Osteoblast (primary cell): ENCODE results near the gene OSTN. TPM values are rescaled to one million over a fixed set of nuclear protein-coding genes. Genes with fewer than 3 reads are reported as not detected.

ENCODE experiments used
- DNase-seq: peaks from one replicate; pipeline ENCODE4 v3.0.0; 2011; ENCODE audit warnings: low spot score, mixed read lengths; ENCODE audit not compliant: insufficient read length; ENCODE audit errors: missing footprints
- H2AFZ ChIP-seq: 2 replicates; pipeline ENCODE4 v1.6.0; 2011; ENCODE audit warnings: mild to moderate bottlenecking, low read length
- H3K27ac ChIP-seq: 2 replicates; pipeline ENCODE4 v1.5.1; 2011; ENCODE audit warnings: mild to moderate bottlenecking, low read depth, low read length, moderate library complexity
- H3K27me3 ChIP-seq: 2 replicates; pipeline ENCODE4 v1.6.0; 2012; ENCODE audit warnings: mild to moderate bottlenecking, control low read depth, inconsistent platforms, low read length, moderate library complexity; ENCODE audit not compliant: insufficient read depth
- H3K36me3 ChIP-seq: 2 replicates; pipeline ENCODE4 v1.5.1; 2011; ENCODE audit warnings: mild to moderate bottlenecking, low read length, control low read depth, moderate library complexity; ENCODE audit not compliant: insufficient read depth
- H3K4me1 ChIP-seq: 2 replicates; pipeline ENCODE4 v1.5.1; 2011; ENCODE audit warnings: mild to moderate bottlenecking, low read length, control low read depth, moderate library complexity; ENCODE audit not compliant: insufficient read depth
- H3K4me2 ChIP-seq: 2 replicates; pipeline ENCODE4 v1.6.0; 2011; ENCODE audit warnings: mild to moderate bottlenecking, low read length; ENCODE audit not compliant: insufficient read depth
- H3K4me3 ChIP-seq: fragments of 200-600 bp; sonication (generic); 3 replicates; pipeline ENCODE4 v1.5.1; 2012; ENCODE audit warnings: mild to moderate bottlenecking, low read length, inconsistent platforms; ENCODE audit not compliant: insufficient read depth
- H3K79me2 ChIP-seq: 2 replicates; pipeline ENCODE4 v1.6.0; 2012; ENCODE audit warnings: mild to moderate bottlenecking, low read length, control low read depth, inconsistent platforms; ENCODE audit not compliant: insufficient read depth
- H3K9me3 ChIP-seq: 2 replicates; pipeline ENCODE4 v1.5.1; 2011; ENCODE audit warnings: low read depth, low read length, control low read depth
- H4K20me1 ChIP-seq: 2 replicates; pipeline ENCODE4 v1.6.0; 2012; ENCODE audit warnings: mild to moderate bottlenecking, low read length, control low read depth; ENCODE audit not compliant: insufficient read depth
- total RNA-seq: library from RNA; depleted of rRNA; stranded (reverse); fragments of >200 nt; gene quantifications from 2 replicates; pipeline ENCODE4 v1.2.3, GENCODE V29; 2012
- TF ChIP-seq, protein P1 (sequence below): IDR thresholded peaks from 2 replicates; pipeline ENCODE4 v1.5.1; 2011; ENCODE audit warnings: mild to moderate bottlenecking, low read depth, low read length, moderate library complexity; ENCODE audit errors: extremely low read depth

The OSTN gene
- total RNA-seq, 1 donor: under 0.01 TPM

DNA sequence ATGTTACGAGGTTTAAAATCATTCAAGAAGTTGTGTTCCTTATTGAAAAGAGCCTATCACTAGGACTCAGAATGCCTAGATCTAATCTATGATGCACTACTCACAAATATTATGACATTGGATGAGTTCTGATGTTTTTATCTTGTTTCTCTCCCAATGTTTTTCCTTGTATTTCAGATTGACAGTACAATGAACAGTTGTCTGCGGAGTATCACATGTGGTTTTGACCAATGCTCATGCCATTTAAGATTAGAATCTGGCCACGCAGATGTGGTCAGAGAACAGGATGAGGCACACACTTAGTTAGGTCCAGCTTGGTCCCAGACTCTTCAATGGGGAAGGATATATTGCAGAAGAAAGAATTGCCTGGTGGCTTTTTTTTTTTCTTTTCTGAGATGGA lies 104.6 kb downstream of the OSTN start:
- no peaks in the 10 kb centered on the region for H3K4me1 ChIP-seq
- no peaks in the 10 kb centered on the region for H3K36me3 ChIP-seq
- H2AFZ ChIP-seq: no peak overlapping the region
- H3K27me3 ChIP-seq: no peaks in the 10 kb centered on the region
- DNase-seq: no peak
- H3K4me3 ChIP-seq: no peak overlapping the region
- H4K20me1 ChIP-seq: no peaks in the 10 kb centered on the region
- H3K9me3 ChIP-seq: no peaks in the 10 kb centered on the region
- no peaks in the 10 kb centered on the region for H3K79me2 ChIP-seq
- H3K4me2 ChIP-seq: no peak overlapping the region
- TF ChIP-seq, protein P1, sequence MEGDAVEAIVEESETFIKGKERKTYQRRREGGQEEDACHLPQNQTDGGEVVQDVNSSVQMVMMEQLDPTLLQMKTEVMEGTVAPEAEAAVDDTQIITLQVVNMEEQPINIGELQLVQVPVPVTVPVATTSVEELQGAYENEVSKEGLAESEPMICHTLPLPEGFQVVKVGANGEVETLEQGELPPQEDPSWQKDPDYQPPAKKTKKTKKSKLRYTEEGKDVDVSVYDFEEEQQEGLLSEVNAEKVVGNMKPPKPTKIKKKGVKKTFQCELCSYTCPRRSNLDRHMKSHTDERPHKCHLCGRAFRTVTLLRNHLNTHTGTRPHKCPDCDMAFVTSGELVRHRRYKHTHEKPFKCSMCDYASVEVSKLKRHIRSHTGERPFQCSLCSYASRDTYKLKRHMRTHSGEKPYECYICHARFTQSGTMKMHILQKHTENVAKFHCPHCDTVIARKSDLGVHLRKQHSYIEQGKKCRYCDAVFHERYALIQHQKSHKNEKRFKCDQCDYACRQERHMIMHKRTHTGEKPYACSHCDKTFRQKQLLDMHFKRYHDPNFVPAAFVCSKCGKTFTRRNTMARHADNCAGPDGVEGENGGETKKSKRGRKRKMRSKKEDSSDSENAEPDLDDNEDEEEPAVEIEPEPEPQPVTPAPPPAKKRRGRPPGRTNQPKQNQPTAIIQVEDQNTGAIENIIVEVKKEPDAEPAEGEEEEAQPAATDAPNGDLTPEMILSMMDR: no peak
- H3K27ac ChIP-seq: no peak overlapping the region

DNA sequence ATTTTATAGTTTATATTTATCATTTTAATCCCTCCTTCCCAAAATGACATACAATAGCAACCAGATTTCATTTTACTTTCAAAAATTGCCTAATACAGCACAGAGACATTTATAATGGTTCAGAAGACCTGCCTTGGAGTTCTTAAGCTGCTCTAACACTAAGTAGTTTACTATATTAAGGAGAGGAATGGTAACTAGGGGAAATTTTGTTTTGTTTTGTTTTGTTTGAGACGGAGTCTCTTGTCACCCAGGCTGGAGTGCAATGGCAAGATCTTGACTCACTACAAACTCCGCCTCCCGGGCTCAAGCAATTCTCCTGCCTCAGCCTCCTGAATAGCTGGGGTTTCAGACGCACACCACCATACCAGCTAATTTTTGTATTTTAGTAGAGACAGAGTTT lies 107.4 kb downstream of the OSTN start:
- no peaks in the 10 kb centered on the region for H3K79me2 ChIP-seq
- H3K27ac ChIP-seq: no peak overlapping the region
- H3K36me3 ChIP-seq: no peaks in the 10 kb centered on the region
- no peak overlapping the region for H2AFZ ChIP-seq
- no peaks in the 10 kb centered on the region for H3K27me3 ChIP-seq
- no peak for DNase-seq
- TF ChIP-seq, protein P1: no peak
- H3K4me2 ChIP-seq: no peak overlapping the region
- H3K9me3 ChIP-seq: no peaks in the 10 kb centered on the region
- no peaks in the 10 kb centered on the region for H4K20me1 ChIP-seq
- no peak overlapping the region for H3K4me3 ChIP-seq
- no peaks in the 10 kb centered on the region for H3K4me1 ChIP-seq

DNA sequence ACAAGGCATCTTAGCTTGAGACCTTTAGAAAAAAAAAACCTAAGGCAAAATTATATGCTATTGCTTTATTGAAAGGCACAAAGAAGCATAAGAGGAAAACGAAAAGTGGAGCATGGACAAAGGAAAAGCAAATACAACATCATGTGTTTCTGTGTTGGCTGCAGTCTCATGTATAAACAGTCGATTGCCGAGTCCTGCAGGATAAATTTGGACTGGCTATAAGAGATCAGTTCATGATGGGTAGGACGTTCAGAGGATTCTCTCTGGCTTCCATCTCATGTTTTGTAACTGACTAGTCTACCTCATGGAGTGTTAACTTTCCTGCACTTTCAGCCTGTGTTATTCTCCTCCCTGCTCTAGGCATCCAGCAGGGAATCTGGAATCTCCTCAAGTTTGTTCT lies 108.3 kb downstream of the OSTN start:
- Histone ChIP-seq H3K9me3 (no peaks in the 10 kb centered on the region), H4K20me1 (no peaks in the 10 kb centered on the region), H3K27me3 (no peaks in the 10 kb centered on the region), H3K4me2 (no peak overlapping the region), H3K27ac (no peak overlapping the region), H3K36me3 (no peaks in the 10 kb centered on the region), H3K79me2 (no peaks in the 10 kb centered on the region), H3K4me3 (no peak overlapping the region), H2AFZ (no peak overlapping the region), H3K4me1 (no peaks in the 10 kb centered on the region)
- DNase-seq: no peak
- TF ChIP-seq, protein P1: no peak

DNA sequence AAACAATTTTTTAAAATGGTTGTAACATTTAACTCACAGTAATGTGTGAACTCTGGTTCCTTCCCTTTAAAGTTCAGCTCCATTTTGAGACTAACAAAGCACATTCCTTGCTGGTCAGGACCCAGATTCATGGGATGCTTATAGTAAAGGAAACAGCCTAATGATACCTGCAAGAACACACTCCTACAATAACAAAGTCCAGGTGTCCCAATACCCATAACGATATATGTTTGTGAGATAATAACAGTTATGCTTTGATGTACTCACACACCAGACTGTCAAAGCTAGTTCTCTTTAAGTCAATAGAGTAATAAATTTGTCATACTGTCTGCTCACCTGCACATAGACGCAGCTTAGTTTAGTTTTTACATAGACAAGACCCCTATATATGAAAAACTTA lies 114.3 kb downstream of the OSTN start:
- H3K27me3 ChIP-seq: no peaks in the 10 kb centered on the region

More for the DNA sequence above, 114.3 kb downstream of the OSTN start:
- no peaks in the 10 kb centered on the region for H3K4me1 ChIP-seq
- no peak overlapping the region for H3K27ac ChIP-seq
- no peaks in the 10 kb centered on the region for H3K36me3 ChIP-seq
- TF ChIP-seq, protein P1: no peak
- no peaks in the 10 kb centered on the region for H3K79me2 ChIP-seq
- no peak for DNase-seq
- H3K4me3 ChIP-seq: no peak overlapping the region
- no peaks in the 10 kb centered on the region for H3K9me3 ChIP-seq
- no peak overlapping the region for H2AFZ ChIP-seq
- H3K4me2 ChIP-seq: no peak overlapping the region
- H4K20me1 ChIP-seq: no peaks in the 10 kb centered on the region
